Heart right ventricle (tissue), 16 donors: ENCODE measurements around the gene ESYT2. TPM values are rescaled to one million over a fixed set of nuclear protein-coding genes. Genes with fewer than 3 reads are reported as not detected.
A peak's percentile ranks its signal among the peaks of the same experiment; 100 is the strongest.

Experiments used
- ATAC-seq, 8 donors: fragments of 200-7000 bp; cut with Tn5 transposase; one replicate each; pipeline ENCODE4 v1.9.1; 2020; ENCODE audit warnings: mild to moderate bottlenecking in 8 of 8, moderate library complexity in 8 of 8, moderate number of reproducible peaks in 1 of 8
- DNase-seq, 2 donors: peaks; one replicate each; pipeline ENCODE4 v3.0.0-alpha.2; 2020
- H3K27ac ChIP-seq, 10 donors: fragments of 200-600 bp; sonication (generic) in 2 of 10; one replicate each; pipeline versions ENCODE4 v1.5.0 to v1.8.0; 2020 to 2022; ENCODE audit warnings: mild to moderate bottlenecking in 3 of 10
- H3K27me3 ChIP-seq, 7 donors: fragments of 200-600 bp; one replicate each; pipeline ENCODE4 v1.8.0; 2021 to 2022; ENCODE audit warnings: mild to moderate bottlenecking in 2 of 7
- H3K36me3 ChIP-seq, 9 donors: fragments of 200-600 bp; sonication (generic) in 1 of 9; one replicate each; pipeline versions ENCODE4 v1.5.0 to v1.8.0; 2020 to 2022; ENCODE audit warnings: mild to moderate bottlenecking in 2 of 9
- H3K4me1 ChIP-seq, 9 donors: fragments of 200-600 bp; sonication (generic) in 1 of 9; one replicate each; pipeline versions ENCODE4 v1.5.0 to v1.8.0; 2020 to 2022; ENCODE audit warnings: mild to moderate bottlenecking in 4 of 9
- H3K4me3 ChIP-seq, 10 donors: fragments of 200-600 bp; sonication (generic) in 2 of 10; one replicate each; pipeline versions ENCODE4 v1.5.0 to v1.8.0; 2020 to 2022; ENCODE audit warnings: mild to moderate bottlenecking in 7 of 10, moderate library complexity in 2 of 10
- H3K9me3 ChIP-seq, 11 donors: fragments of 200-600 bp in 10 of 11; sonication (generic) in 2 of 11; one replicate each; pipeline versions ENCODE4 v1.5.0 to v1.8.0; 2013 to 2022; ENCODE audit warnings: mild to moderate bottlenecking in 2 of 11, control low read depth in 1 of 11, moderate library complexity in 1 of 11
- WGBS, 2 donors: extraction: QIAGEN DNeasy Blood & Tissue Kit; methylation state at CpG; one replicate each; pipeline ENCODE4 v1.1.7; 2013; ENCODE audit warnings: inconsistent platforms in 1 of 2; 5-methylcytosine and 5-hydroxymethylcytosine counted together
- intact Hi-C, 10 donors: fragments of 100-400 bp; cut with DNase I; formaldehyde crosslinking; loops; one replicate each; pipeline versions ENCODE4 v1.11.1 to v1.14.2; 2022
- polyA plus RNA-seq, 2 donors: library from polyadenylated mRNA; stranded (reverse); fragments of 200-250 nt; gene quantifications; one replicate each; pipeline ENCODE4 v1.2.3, GENCODE V29; 2013
- total RNA-seq, 10 donors: library from RNA; stranded (reverse); fragmentation: NEBNext Ultra II Directional in 3 of 10; extraction: Animal tissue kit (Norgen Biotek cat#: 25700) in 3 of 10; gene quantifications; one replicate each; pipeline versions ENCODE4 v1.2.1 to v1.2.4, GENCODE V29; 2021 to 2023
- TF ChIP-seq, protein P1 (sequence below), 9 donors: fragments of 200-600 bp; sonication (generic) in 2 of 9; IDR thresholded peaks; one replicate each; pipeline versions ENCODE4 v1.5.0 to v1.8.0; 2021 to 2022; ENCODE audit warnings: antibody characterized with exemption in 9 of 9, mild to moderate bottlenecking in 5 of 9, moderate library complexity in 1 of 9
- donor health status: Arrhythmogenic right ventricular cardiomyopathy.
- donor health status: ischemic (EF 13 %, LVEDD 7.1; RV severe dilation, severe dysfunction).
- donor health status: healthy with polysubstance abuse.
- donor health status: DM: no; HTN: yes; CAD: no.
- donor health status: DM: no; HTN: no; CAD: no.
- donor health status: ischemic (EF 25% LVEDD 6.9; RV normal size, moderate dysfunction).
- donor health status: ischemic (EF 25% LVEDD 5.7; RV mildly dilated, moderate dysfunction).
- donor health status: healthy.
- donor health status: DM: yes; HTN: yes; CAD: no.
- donor health status: Ischemic cardiomyopathy.
- donor health status: ischemic (EF 35%, LVEDD 5.7; RV mildly dilated, moderate dysfunction).
- donor health status: nonischemic (EF 11% LVEDD 7.7; RV severe dilation, severe dysfunction).
- donor health status: DM: yes; HTN: yes; CAD: no.
- donor health status: PGD.
- donor health status: ischemic (EF 29% LVEDD 5.4; RV normal size, mild dysfunction).
- donor health status: nonischemic (EF 23%, LVEDD 6.1; RV moderate dilation, normal function).

ESYT2 gene
- total and polyA plus RNA-seq, 12 donors: 18.9 to 79.2 (median 48.7) TPM

GRCh38 chr7:158767707-158768106, 61.6 kb downstream of the ESYT2 start:
- Histone ChIP-seq H3K4me1 (peaks cover 0 to 10% (median 0%) of the 10 kb centered on the region in 9 donors), H3K27ac (no peak overlapping the region), H3K27me3 (no peaks in the 10 kb centered on the region), H3K36me3 (peaks cover 0 to 99% (median 14%) of the 10 kb centered on the region in 9 donors), H3K4me3 (no peak overlapping the region), H3K9me3 (no peaks in the 10 kb centered on the region)
- WGBS, 2 donors: 84 to 91% methylated on average over 4 of the region's 4 CpGs
- DNase-seq (no peak), ATAC-seq (no peak)
- intact Hi-C loops: loop anchor here in 1 of 10 donors (10.0 kb wide), 1 partner anchor 117 kb away; no protein-coding TSS in a partner anchor
- TF ChIP-seq, protein P1, sequence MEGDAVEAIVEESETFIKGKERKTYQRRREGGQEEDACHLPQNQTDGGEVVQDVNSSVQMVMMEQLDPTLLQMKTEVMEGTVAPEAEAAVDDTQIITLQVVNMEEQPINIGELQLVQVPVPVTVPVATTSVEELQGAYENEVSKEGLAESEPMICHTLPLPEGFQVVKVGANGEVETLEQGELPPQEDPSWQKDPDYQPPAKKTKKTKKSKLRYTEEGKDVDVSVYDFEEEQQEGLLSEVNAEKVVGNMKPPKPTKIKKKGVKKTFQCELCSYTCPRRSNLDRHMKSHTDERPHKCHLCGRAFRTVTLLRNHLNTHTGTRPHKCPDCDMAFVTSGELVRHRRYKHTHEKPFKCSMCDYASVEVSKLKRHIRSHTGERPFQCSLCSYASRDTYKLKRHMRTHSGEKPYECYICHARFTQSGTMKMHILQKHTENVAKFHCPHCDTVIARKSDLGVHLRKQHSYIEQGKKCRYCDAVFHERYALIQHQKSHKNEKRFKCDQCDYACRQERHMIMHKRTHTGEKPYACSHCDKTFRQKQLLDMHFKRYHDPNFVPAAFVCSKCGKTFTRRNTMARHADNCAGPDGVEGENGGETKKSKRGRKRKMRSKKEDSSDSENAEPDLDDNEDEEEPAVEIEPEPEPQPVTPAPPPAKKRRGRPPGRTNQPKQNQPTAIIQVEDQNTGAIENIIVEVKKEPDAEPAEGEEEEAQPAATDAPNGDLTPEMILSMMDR (IDR thresholded peaks at IDR 0.05): no peak

DNA sequence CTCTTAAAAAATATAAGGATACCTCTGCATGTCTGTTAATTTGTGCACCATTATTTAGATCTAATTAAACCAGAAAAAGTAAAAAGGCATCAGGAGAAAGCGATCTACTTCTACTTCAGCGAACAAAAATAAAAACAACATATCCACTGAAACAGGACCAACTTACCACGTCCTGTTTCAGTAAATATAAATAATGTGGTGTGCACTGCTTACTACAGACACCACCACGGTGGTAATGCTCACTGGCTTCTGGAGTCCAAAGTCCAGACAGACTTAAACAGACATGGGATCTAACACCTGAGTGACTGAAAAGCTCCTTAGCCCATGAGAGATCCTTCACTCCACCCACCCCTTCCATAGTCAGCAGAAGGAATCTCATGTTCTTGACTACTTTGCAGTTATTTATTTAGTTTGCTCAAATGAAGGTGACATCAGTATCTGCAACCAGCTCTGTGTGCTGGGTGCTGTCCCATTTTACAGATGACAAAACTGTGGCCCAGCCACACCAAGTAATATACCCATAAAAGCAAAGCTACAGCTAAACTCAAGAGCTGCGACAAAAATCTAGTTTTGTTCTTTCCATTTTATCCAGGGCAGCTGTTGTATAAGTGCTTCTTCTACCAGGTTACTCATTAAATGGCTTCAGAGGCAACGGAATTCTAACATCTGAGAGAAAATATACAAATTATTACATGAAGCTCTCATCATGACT, 62.6 kb downstream of the ESYT2 start:
- Histone ChIP-seq H3K27me3 (no peaks in the 10 kb centered on the region), H3K9me3 (no peaks in the 10 kb centered on the region), H3K27ac (no peak overlapping the region), H3K4me3 (no peak overlapping the region), H3K4me1 (peaks cover 0 to 10% (median 0%) of the 10 kb centered on the region in 9 donors), H3K36me3 (peaks cover 0 to 99% (median 14%) of the 10 kb centered on the region in 9 donors)
- intact Hi-C loops: loop anchor here in 1 of 10 donors (10.0 kb wide), 1 partner anchor 118 kb away; no protein-coding TSS in a partner anchor
- ATAC-seq (no peak), DNase-seq (no peak)
- WGBS, 2 donors: 94% methylated on average over 6 of the region's 6 CpGs
- TF ChIP-seq, protein P1 (IDR thresholded peaks at IDR 0.05): no peak

DNA sequence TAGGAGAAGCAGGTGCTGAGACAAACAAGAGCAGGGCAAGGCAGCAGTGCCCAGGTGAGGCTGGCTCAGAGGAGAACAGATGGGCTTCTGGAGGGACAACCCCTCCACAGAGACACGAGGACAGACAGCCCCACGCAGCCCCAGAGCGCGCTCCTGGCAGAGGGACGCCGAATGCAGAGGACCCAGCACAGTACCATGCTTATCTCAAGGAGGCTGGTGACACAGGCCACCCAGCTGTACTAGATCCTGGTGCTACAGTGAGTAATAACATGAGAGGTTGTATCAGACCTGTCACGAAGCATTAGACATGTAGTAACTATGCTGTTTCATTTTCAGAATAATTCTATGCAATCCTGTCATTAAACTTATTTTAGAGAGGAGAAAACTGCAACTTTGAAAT, 64.3 kb downstream of the ESYT2 start:
- peaks cover 0 to 10% (median 0%) of the 10 kb centered on the region in 9 donors for H3K4me1 ChIP-seq
- intact Hi-C loops: loop anchor here in 1 of 10 donors (10.0 kb wide), 1 partner anchor 120 kb away; no protein-coding TSS in a partner anchor
- H3K36me3 ChIP-seq: peaks cover 4 to 100% (median 30%) of the 10 kb centered on the region in 9 donors
- H3K9me3 ChIP-seq: no peaks in the 10 kb centered on the region
- no peak overlapping the region for H3K4me3 ChIP-seq
- 67 to 74% methylated on average over 7 of the region's 7 CpGs for WGBS, 2 donors
- DNase-seq: no peak
- peak in 6 of 8 donors; percentile 44 to 82 (median 68) for ATAC-seq
- TF ChIP-seq, protein P1 (IDR thresholded peaks at IDR 0.05): no peak
- no peak overlapping the region for H3K27ac ChIP-seq
- no peaks in the 10 kb centered on the region for H3K27me3 ChIP-seq

- H3K27ac ChIP-seq: peak overlapping the region in 3 of 10 donors; percentile 30 to 47 (median 39)
- intact Hi-C loops: loop anchor here in 1 of 10 donors (10.0 kb wide), 1 partner anchor 121 kb away; no protein-coding TSS in a partner anchor
- TF ChIP-seq, protein P1 (IDR thresholded peaks at IDR 0.05): no peak
- H3K4me1 ChIP-seq: peaks cover 0 to 10% (median 0%) of the 10 kb centered on the region in 9 donors
- WGBS, 2 donors: 54 to 72% methylated on average over 13 to 14 of the region's 14 CpGs
- ATAC-seq (peak in 7 of 8 donors; percentile 11 to 88 (median 54)), DNase-seq (no peak)
- H3K9me3 ChIP-seq: no peaks in the 10 kb centered on the region
- H3K27me3 ChIP-seq: no peaks in the 10 kb centered on the region
- peaks cover 4 to 100% (median 45%) of the 10 kb centered on the region in 9 donors for H3K36me3 ChIP-seq
- no peak overlapping the region for H3K4me3 ChIP-seq
These were observed 65.8 kb downstream of the ESYT2 start for GRCh38 chr7:158763454-158764033.
